MM.1S (cell line): ENCODE results near the gene NUP50.

Source experiments
- DNase-seq: peaks from one replicate; pipeline ENCODE4 v3.0.0-alpha.2; 2015
- H2AFZ ChIP-seq: fragments of 300-600 bp; sonication (generic); 2 replicates; pipeline ENCODE4 v1.6.0; 2016; ENCODE audit warnings: antibody characterized with exemption, low read length
- H3F3A ChIP-seq: fragments of 300-600 bp; sonication (generic); 2 replicates; pipeline ENCODE4 v1.6.1; 2016; ENCODE audit warnings: mild to moderate bottlenecking, antibody characterized with exemption, low read length, moderate library complexity, mixed read lengths; ENCODE audit not compliant: insufficient read depth
- H3K27ac ChIP-seq: fragments of 300-600 bp; sonication (generic); 2 replicates; pipeline ENCODE4 v1.5.1; 2016; ENCODE audit warnings: mild to moderate bottlenecking, low read length
- H3K27me3 ChIP-seq: fragments of 300-600 bp; sonication (generic); replicated peaks from 2 replicates; pipeline ENCODE4 v1.6.0; 2016; ENCODE audit warnings: low read length; ENCODE audit not compliant: insufficient read depth
- H3K36me3 ChIP-seq: fragments of 300-600 bp; sonication (generic); replicated peaks from 2 replicates; pipeline ENCODE4 v1.6.1; 2016; ENCODE audit warnings: mild to moderate bottlenecking, low read length, mixed read lengths; ENCODE audit not compliant: insufficient read depth
- H3K4me1 ChIP-seq: fragments of 300-600 bp; sonication (generic); 2 replicates; pipeline ENCODE4 v1.6.1; 2016; ENCODE audit warnings: low read length, mixed read lengths
- H3K4me2 ChIP-seq: fragments of 300-600 bp; sonication (generic); 2 replicates; pipeline ENCODE4 v1.6.0; 2016; ENCODE audit warnings: low read depth, low read length
- H3K4me3 ChIP-seq: fragments of 300-600 bp; sonication (generic); 2 replicates; pipeline ENCODE4 v1.5.1; 2016; ENCODE audit warnings: low read length, mixed read lengths
- H3K79me2 ChIP-seq: fragments of 300-600 bp; sonication (generic); 2 replicates; pipeline ENCODE4 v1.6.1; 2016; ENCODE audit warnings: mixed run types, low read length, mixed read lengths
- H3K9ac ChIP-seq: fragments of 300-600 bp; sonication (generic); 2 replicates; pipeline ENCODE4 v1.6.1; 2016; ENCODE audit warnings: low read length, mixed read lengths
- H3K9me2 ChIP-seq: fragments of 300-600 bp; sonication (generic); replicated peaks from 2 replicates; pipeline ENCODE4 v1.6.1; 2016; ENCODE audit warnings: mild to moderate bottlenecking, low read length, mixed read lengths; ENCODE audit not compliant: insufficient read depth
- H3K9me3 ChIP-seq: fragments of 300-600 bp; sonication (generic); replicated peaks from 2 replicates; pipeline ENCODE4 v1.6.1; 2016; ENCODE audit warnings: mild to moderate bottlenecking, low read length, mixed read lengths; ENCODE audit not compliant: insufficient read depth
- H4K20me1 ChIP-seq: fragments of 300-600 bp; sonication (generic); 2 replicates; pipeline ENCODE4 v1.6.1; 2016; ENCODE audit warnings: mild to moderate bottlenecking, low read length, moderate library complexity, mixed read lengths; ENCODE audit not compliant: insufficient read depth
- CTCF ChIP-seq: fragments of 300-600 bp; sonication (generic); IDR thresholded peaks from 2 replicates; pipeline ENCODE4 v1.5.1; 2016; ENCODE audit warnings: antibody characterized with exemption, low read length, mixed read lengths
- EZH2 ChIP-seq: fragments of 300-600 bp; sonication (generic); optimal IDR thresholded peaks from 2 replicates; pipeline ENCODE3; 2017; ENCODE audit warnings: low read depth, mild to moderate bottlenecking, antibody characterized with exemption, low read length, mixed read lengths
- EZH2phosphoT487 ChIP-seq: fragments of 300-600 bp; sonication (generic); IDR thresholded peaks from 2 replicates; pipeline ENCODE4 v1.6.1; 2018; ENCODE audit warnings: antibody characterized with exemption, low read length

NUP50 gene

GRCh38 chr22:45205276-45205925 is 41.7 kb downstream of the NUP50 start:
- Histone ChIP-seq H3F3A (no peaks in the 10 kb centered on the region), H3K9me3 (no peaks in the 10 kb centered on the region), H4K20me1 (no peaks in the 10 kb centered on the region), H3K4me3 (no peak overlapping the region), H3K27ac (no peak overlapping the region), H3K4me2 (no peak overlapping the region), H3K9me2 (no peaks in the 10 kb centered on the region), H3K9ac (no peak overlapping the region), H3K36me3 (no peaks in the 10 kb centered on the region; the same call in 1 of the 2 replicates), H2AFZ (no peak overlapping the region), H3K27me3 (no peaks in the 10 kb centered on the region), H3K4me1 (no peaks in the 10 kb centered on the region), H3K79me2 (peaks cover 30% of the 10 kb centered on the region)
- DNase-seq, result no peak
- TF ChIP-seq CTCF, result no peak
- no peak for TF ChIP-seq EZH2phosphoT487
- TF ChIP-seq EZH2, result no peak

GRCh38 chr22:45206233-45206632 is 42.5 kb downstream of the NUP50 start:
- Histone ChIP-seq H3K9me3 (no peaks in the 10 kb centered on the region), H3K9ac (no peak overlapping the region), H3K27me3 (no peaks in the 10 kb centered on the region), H3F3A (no peaks in the 10 kb centered on the region), H3K79me2 (peaks cover 38% of the 10 kb centered on the region), H3K4me2 (no peak overlapping the region), H3K4me3 (no peak overlapping the region), H3K4me1 (no peaks in the 10 kb centered on the region), H3K9me2 (no peaks in the 10 kb centered on the region), H4K20me1 (no peaks in the 10 kb centered on the region), H2AFZ (no peak overlapping the region), H3K27ac (no peak overlapping the region), H3K36me3 (no peaks in the 10 kb centered on the region)
- no peak for TF ChIP-seq EZH2
- TF ChIP-seq CTCF, result no peak
- TF ChIP-seq EZH2phosphoT487, result no peak
- DNase-seq, result no peak

GRCh38 chr22:45207533-45207932 is 43.8 kb downstream of the NUP50 start:
- Histone ChIP-seq H4K20me1 (no peaks in the 10 kb centered on the region), H3K79me2 (peaks cover 52% of the 10 kb centered on the region), H2AFZ (no peak overlapping the region), H3K4me2 (no peak overlapping the region), H3K27ac (no peak overlapping the region), H3K36me3 (no peaks in the 10 kb centered on the region), H3K27me3 (no peaks in the 10 kb centered on the region), H3K9me2 (no peaks in the 10 kb centered on the region), H3F3A (no peaks in the 10 kb centered on the region), H3K9ac (no peak overlapping the region), H3K4me1 (no peaks in the 10 kb centered on the region), H3K9me3 (no peaks in the 10 kb centered on the region), H3K4me3 (no peak overlapping the region)
- no peak for TF ChIP-seq EZH2
- no peak for TF ChIP-seq CTCF
- no peak for TF ChIP-seq EZH2phosphoT487
- no peak for DNase-seq
